ENCODE data around the gene STH.

Gene STH

DNA sequence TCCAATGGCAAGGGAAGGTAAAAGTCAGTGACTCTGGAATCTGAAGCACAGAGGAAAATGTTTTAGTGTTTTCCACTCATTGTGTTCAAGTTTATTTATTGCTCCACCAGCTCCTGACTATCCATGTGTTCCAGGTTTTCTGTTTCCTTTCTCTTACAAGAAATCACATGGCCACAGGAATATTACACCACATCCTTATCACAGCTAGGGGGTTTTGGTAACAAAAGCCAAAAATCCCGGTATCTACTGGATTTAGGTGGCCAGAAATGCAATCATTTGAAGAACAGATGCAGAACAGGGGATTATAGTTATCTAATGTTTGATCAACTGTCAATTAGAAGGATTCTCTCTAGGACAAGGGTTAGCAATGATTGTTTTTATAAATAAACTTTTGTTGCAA lies 47.9 kb downstream of the STH start:
- no peak for DNase-seq (ENCODE audit: low read depth)

GRCh38 chr17:46047398-46047797 lies 48.3 kb downstream of the STH start:
- DNase-seq (ENCODE audit: low read depth) = no peak

- DNase-seq (ENCODE audit: low read depth) = no peak
These were observed 48.8 kb downstream of the STH start for GRCh38 chr17:46047856-46048255.

Data from T-helper 22 cell (primary cell).